CD4-positive, alpha-beta T cell treated with Interleukin-21 for 1 hour (primary cell): ENCODE measurements around the gene TNFRSF14.

Experiments
- DNase-seq: peaks from one replicate; pipeline ENCODE4 v3.0.0-alpha.2; 2020

Gene TNFRSF14

GRCh38 chr1:2604156-2604843 is 48.1 kb downstream of the TNFRSF14 start:
- no peak for DNase-seq

DNA sequence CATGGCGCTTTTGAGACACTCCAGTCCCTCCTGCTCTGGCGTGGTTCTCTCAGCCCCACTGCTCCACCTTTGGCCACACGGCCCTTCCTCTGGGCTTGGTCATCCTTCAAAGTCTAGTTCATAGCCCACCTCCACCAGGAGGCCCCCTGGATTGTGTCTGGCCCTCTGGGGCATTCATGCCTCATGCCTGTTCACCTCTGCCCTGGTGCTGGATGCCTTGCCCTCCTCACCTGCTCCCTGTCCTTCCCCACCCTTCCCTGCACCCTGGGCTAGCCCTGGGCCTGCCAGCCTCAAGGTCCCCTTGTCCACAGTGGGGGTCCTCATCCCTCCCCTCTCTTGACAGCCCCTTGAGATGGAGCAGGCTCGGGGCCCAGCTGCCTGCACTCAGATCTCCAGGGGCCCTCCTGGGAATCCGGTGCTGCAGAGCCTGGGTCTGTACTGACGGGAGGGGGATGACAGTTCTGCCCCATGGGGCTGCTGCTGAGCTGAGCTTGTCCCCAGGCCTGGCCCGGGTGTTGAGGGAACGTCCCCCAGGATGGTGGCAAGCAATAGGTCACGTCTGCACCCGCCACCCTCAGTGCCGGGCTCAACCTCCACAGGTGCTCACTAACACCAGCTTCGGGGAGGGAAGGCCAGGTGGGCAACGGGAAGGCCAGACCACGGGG is 48.8 kb downstream of the TNFRSF14 start:
- DNase-seq: no peak

DNA sequence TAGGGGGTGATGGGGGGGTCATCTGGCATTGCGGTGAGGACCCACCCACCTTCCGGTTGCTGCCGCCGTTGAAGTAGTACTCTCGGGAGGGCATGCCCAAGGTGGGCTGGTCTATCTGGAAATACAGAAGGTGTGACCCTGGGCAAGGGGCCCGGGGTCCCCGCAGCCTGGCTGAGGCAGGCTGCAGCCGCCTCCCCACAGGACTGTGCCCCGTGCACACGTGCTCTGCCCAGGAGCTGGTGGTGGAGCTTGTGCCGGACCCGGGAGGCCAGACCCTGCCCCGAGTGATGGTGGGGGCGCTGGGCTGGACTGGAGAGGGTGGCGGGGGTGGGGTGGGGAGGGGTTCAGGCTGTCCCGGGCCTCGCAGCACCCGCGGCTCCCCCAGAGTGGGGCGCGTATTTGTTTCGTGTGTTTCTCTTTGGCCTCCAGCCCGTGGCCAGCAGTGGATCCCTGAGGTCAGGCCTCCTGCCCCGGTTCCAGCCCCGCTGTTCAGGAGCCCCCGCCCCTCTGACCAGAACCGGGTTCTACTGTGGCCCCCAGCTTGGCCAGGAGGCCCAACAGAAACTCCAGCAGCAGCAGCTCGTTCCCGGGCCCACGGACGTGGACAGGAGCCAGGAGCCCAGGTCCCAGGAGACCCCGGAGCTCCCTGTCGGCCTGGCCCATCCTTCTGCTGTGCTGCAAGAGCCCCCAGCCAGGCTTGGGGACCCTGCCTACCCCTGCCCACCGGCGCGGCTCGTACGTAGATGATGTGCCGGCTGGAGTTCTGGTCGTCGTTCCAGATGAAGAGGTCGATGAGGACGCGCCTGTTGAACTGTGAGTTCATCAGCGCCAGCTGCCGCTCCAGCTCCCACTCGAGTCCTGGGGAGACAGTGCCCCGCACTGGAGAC is 49.6 kb downstream of the TNFRSF14 start:
- DNase-seq: no peak

- no peak for DNase-seq
Measured at GRCh38 chr1:2606396-2606880, 50.3 kb downstream of the TNFRSF14 start.

- no peak for DNase-seq
Measured at GRCh38 chr1:2606881-2607621, 50.9 kb downstream of the TNFRSF14 start.

DNA sequence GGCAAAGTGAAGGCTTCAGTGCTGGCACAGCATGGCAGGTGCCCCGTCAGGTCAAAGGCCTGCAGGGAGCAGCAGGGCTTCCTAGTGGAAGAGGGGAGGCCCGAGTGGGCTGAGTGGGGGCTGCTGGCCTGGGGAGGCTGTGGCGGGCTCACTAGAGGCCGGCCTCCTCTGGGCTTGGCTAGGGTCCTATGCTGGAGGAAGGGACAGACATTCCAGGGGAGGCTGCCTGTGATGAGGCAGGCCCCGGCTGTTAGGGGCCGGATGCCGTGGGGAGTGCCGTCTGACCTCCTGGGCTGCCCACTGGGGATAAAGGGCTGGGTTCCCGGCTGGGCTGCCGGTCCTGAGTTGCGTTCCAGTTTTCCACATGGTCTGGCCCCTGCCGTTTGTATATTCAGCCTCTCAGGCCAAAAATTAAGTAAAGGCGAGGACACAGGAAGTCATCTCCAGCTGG is 51.5 kb downstream of the TNFRSF14 start:
- no peak for DNase-seq

- DNase-seq: no peak
Measured at GRCh38 chr1:2609319-2610035, 53.3 kb downstream of the TNFRSF14 start.

DNA sequence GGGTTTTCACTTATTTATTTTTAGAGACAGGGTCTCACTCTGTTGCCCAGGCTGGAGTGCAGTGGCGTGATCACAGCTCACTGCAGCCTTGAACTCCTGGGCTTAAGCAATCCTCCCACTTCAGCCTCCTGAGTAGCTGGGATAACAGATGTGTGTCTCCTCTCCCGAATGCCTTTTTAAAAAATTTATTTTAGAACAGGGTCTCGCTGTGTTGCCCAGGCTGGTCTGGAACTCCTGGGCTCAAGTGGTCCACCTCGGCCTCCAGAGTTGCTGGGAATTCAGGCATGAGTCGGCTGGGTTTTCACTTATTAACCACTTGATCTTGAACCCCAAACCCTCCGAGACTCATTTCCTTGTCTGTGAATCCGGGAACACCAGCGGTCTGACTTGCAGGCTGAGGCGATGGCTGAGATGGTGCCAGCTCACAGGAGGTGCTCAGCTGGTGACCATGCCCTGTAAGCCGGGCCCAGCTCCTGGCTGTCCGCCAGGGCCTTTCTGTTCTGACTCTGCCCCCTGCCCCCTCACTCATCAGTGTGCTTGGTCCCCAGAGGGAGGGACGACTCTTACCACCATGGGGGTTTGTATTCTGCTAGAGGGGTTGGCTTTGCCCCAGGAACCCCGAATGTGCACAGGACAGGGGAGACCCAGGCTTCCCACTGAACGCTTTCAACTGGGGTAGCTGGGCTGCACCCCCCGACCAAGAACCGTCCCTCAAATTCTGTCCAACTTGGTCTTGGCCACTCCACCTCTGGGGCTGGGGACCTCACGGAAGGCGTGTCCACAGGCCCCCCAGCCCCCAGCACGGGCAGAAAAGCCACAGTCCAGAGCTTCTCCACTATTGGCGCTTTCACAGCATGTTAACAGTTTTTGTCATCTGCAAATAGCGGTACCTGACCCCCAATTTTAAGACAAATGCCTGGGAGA is 54.1 kb downstream of the TNFRSF14 start:
- DNase-seq: no peak

DNA sequence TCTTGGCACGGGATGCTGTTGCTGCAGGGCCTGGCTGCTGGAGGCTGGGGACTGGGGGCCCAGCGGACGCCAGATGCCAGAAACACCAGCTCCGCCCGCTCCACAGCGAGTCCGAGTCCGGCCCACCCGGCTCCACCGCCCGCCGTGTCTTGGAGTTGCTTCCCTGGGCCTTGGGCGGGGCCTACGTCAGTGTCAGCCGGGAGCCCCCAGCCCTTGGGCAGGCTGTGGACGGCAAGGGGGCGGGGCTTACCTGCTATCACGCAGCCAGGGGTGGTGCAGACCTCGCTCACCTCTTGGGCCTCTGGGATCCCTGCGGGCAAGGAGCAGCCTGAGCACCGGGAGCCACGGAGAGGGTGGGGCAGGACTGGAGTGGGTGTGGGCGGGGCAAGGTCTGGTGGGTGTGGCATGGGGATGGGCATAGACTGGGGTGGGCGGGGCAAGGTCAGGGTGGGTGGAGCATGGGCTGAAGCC is 54.9 kb downstream of the TNFRSF14 start:
- DNase-seq: no peak

- no peak for DNase-seq
Measured at GRCh38 chr1:2611621-2612437, 55.7 kb downstream of the TNFRSF14 start.

DNA sequence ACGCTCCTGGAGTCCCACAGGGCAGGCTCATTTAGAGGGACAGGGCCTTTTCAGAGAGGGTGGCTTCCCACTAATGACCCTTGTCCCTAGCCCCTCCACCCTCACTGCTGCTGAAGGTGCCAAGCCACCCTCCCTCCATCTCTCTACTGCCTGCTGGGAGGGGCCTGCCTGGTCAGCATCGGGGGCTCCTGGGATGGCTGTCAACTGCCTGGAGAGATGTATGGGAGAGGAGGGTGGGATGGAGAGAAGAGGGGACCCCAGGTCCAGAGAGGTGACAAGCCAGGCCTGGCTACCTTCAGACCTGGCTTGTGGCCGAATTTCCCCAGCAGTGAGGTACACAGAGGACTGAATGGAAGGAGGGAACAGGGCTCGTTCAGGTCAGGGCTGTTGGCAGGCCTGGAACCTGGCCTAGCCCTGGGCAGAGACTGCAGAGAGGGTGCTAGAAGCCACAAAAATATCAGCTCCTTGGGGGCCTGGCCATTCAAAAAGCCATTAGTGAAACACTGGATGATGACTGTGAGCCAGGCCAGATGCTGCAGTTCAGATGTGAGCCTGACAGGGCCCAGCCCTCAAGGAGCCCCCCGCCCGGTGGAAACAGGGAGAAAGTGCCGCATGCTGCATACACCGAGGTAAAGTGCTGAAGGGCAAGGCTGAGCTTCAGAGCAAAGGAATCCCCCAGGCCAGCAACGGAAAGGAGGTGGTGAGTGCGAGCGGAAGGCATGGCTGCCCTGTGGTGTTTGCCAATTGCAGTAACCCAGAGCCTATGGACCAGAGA is 56.6 kb downstream of the TNFRSF14 start:
- no peak for DNase-seq
